Activated B cell treated with CpG ODN at 0.5 μM for 24 hours (primary cell): ENCODE data around the gene ZNG1F. TPM values are rescaled to one million over a fixed set of nuclear protein-coding genes. Genes with fewer than 3 reads are reported as not detected.
A peak's percentile ranks its signal among the peaks of the same experiment; 100 is the strongest.
"Not testable (repeated sequence)": the region's sequence is repeated elsewhere in the genome, so short reads cannot be mapped to it uniquely, and the experiment has no call there.

Experiments used
- ATAC-seq: fragments of 200-7000 bp; cut with Tn5 transposase; one replicate; pipeline ENCODE4 v1.10.0; 2021; ENCODE audit warnings: low read depth, mild to moderate bottlenecking, moderate library complexity
- CTCF ChIA-PET: fragments of 350-600 bp; sonication (Branson Sonifier 250); formaldehyde crosslinking; loops from one replicate; lab custom pipeline; 2021; ENCODE audit warnings: antibody characterized with exemption; lab: Charles Lee
- POLR2A ChIA-PET: fragments of 350-600 bp; sonication (Branson Sonifier 250); formaldehyde crosslinking; loops from one replicate; lab custom pipeline; 2021; ENCODE audit warnings: antibody characterized with exemption; lab: Charles Lee
- DNase-seq: peaks from one replicate; pipeline ENCODE4 v3.0.0; 2022
- H3K27ac Mint-ChIP-seq: one replicate; pipeline ENCODE4 v1.8.0; 2020; ENCODE audit warnings: mixed read lengths
- H3K27me3 Mint-ChIP-seq: one replicate; pipeline ENCODE4 v1.8.0; 2021; ENCODE audit warnings: mixed read lengths
- H3K36me3 Mint-ChIP-seq: one replicate; pipeline ENCODE4 v1.8.0; 2021; ENCODE audit warnings: low read depth, mixed read lengths
- H3K4me1 Mint-ChIP-seq: one replicate; pipeline ENCODE4 v1.8.0; 2021; ENCODE audit warnings: mixed read lengths
- H3K4me3 Mint-ChIP-seq: one replicate; pipeline ENCODE4 v1.8.0; 2020; ENCODE audit warnings: mild to moderate bottlenecking, mixed read lengths
- H3K9me3 Mint-ChIP-seq: one replicate; pipeline ENCODE4 v1.8.0; 2020; ENCODE audit warnings: mixed read lengths
- intact Hi-C: fragments of 100-400 bp; cut with micrococcal nuclease; formaldehyde crosslinking; loops from one replicate; pipeline ENCODE4 v1.15.1; 2024
- total RNA-seq: library from RNA; stranded (reverse); gene quantifications from 2 replicates; pipeline ENCODE4 v1.2.3, GENCODE V29; 2022

The ZNG1F gene
- total RNA-seq, 1 donor from 2014 or later = 17.7 TPM

DNA sequence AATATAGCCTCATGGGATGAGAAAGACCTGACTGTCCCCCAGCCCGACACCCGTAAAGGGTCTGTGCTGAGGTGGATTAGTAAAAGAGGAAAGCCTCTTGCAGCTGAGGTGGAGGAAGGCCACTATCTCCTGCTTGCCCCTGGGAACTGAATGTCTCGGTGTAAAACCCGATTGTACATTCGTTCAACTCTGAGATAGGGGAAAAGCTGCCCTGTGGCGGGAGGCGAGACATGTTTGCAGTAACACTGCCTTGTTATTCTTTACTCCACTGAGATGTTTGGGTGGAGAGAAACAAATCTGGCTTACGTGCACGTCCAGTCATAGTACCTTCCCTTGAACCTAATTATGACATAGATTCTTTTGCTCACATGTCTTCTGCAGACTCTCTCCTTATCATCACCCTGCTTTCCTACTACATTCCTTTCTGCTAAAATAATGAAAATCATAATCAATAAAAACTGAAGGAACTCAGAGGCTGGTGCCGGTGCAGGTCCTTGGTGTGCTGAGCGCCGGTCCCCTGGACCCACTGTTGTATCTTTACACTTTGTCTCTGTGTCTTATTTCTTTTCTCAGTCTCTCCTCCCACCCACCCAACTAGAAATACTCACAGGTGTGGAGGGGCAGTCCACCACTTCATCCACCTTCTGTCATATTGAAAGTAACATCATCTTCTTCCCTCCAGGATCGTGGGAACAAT lies 83.4 kb downstream of the ZNG1F start:
- CTCF ChIA-PET, H3K27ac Mint-ChIP-seq, intact Hi-C loops, DNase-seq, H3K9me3 Mint-ChIP-seq, H3K36me3 Mint-ChIP-seq, H3K4me1 Mint-ChIP-seq, POLR2A ChIA-PET, H3K4me3 Mint-ChIP-seq, ATAC-seq, H3K27me3 Mint-ChIP-seq: not testable (repeated sequence)

DNA sequence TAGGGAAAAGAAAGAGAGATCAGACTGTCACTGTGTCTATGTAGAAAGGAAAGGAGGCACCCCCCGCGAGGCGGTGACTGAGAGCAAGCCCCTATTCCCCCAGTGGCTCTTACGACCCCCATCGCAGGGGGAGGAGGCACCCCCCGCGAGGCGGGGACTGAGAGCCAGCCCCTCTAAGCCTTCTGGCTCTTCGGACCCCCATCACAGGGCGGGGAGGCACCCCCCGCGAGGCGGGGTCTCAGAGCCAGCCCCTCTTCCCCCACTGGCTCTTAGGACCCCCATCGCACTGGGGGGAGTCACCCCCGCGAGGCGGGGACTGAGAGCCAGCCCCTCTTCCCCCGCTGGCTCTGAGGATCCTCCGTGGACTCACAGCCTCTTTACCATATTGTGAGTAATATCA lies 84.6 kb downstream of the ZNG1F start:
- H3K27ac Mint-ChIP-seq, DNase-seq, H3K36me3 Mint-ChIP-seq, ATAC-seq, intact Hi-C loops, H3K27me3 Mint-ChIP-seq, H3K4me1 Mint-ChIP-seq, H3K9me3 Mint-ChIP-seq, H3K4me3 Mint-ChIP-seq, CTCF ChIA-PET, POLR2A ChIA-PET: not testable (repeated sequence)

DNA sequence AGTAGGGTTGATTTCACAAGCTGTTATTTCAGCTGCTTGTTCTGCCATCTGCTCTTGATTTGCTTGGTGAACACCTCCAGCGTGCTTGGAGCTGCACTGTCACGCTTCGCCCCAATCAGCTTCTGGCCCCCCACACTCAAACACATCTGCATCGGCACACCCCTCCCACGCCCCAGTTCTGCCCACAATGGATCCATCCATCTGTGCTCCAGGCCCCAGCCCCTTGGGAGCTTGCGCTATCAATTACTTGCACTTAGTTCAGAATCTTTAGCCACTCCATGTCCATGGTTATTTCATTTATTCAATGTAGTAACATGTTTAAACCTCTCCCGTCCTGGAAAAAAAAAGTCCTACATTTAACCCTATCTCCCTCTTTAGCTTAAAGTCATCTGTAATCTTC lies 88.6 kb downstream of the ZNG1F start:
- intact Hi-C loops, CTCF ChIA-PET, POLR2A ChIA-PET, H3K4me3 Mint-ChIP-seq, DNase-seq, ATAC-seq, H3K9me3 Mint-ChIP-seq, H3K27ac Mint-ChIP-seq, H3K27me3 Mint-ChIP-seq, H3K4me1 Mint-ChIP-seq, H3K36me3 Mint-ChIP-seq: not testable (repeated sequence)

DNA sequence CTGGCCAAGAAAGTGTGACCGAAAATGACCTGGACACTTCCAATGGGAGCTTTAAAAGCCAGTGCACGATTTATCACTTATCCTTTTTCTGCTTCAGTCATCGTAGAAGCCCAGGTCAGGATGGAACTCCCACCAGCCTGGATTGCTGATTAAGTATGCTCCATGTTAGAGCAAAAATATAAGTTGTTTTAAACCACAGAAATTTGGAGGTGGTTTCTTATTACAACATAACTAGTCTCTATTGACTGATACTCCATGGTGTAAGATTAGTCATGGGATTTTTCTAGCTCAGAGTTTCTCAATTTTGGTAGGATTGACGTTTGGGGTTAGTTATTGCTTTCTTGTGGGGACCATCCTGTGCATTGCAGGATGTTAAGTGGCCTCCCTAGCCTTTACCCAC lies 90.4 kb downstream of the ZNG1F start:
- ATAC-seq, CTCF ChIA-PET: not testable (repeated sequence)

GRCh38 chr9:41095060-41095459 lies 94.1 kb downstream of the ZNG1F start:
- DNase-seq, H3K27ac Mint-ChIP-seq, ATAC-seq, H3K9me3 Mint-ChIP-seq, H3K36me3 Mint-ChIP-seq, POLR2A ChIA-PET, H3K27me3 Mint-ChIP-seq, H3K4me3 Mint-ChIP-seq, intact Hi-C loops, H3K4me1 Mint-ChIP-seq, CTCF ChIA-PET: not testable (repeated sequence)

More for the DNA sequence above, 90.4 kb downstream of the ZNG1F start:
- H3K36me3 Mint-ChIP-seq, intact Hi-C loops, H3K27ac Mint-ChIP-seq, H3K27me3 Mint-ChIP-seq, H3K4me3 Mint-ChIP-seq, H3K4me1 Mint-ChIP-seq, POLR2A ChIA-PET, H3K9me3 Mint-ChIP-seq, DNase-seq: not testable (repeated sequence)

- H3K27ac Mint-ChIP-seq, ATAC-seq, POLR2A ChIA-PET, H3K27me3 Mint-ChIP-seq, H3K4me3 Mint-ChIP-seq, CTCF ChIA-PET, H3K36me3 Mint-ChIP-seq, H3K4me1 Mint-ChIP-seq, DNase-seq, intact Hi-C loops, H3K9me3 Mint-ChIP-seq: not testable (repeated sequence)
Observed at GRCh38 chr9:41094010-41094773, 94.9 kb downstream of the ZNG1F start.

GRCh38 chr9:41090922-41091321 lies 98.2 kb downstream of the ZNG1F start:
- ATAC-seq, H3K27me3 Mint-ChIP-seq, DNase-seq, H3K4me3 Mint-ChIP-seq, CTCF ChIA-PET, POLR2A ChIA-PET, H3K36me3 Mint-ChIP-seq, intact Hi-C loops, H3K9me3 Mint-ChIP-seq, H3K27ac Mint-ChIP-seq, H3K4me1 Mint-ChIP-seq: not testable (repeated sequence)

GRCh38 chr9:41090386-41090785 lies 98.7 kb downstream of the ZNG1F start:
- H3K4me3 Mint-ChIP-seq, H3K36me3 Mint-ChIP-seq, H3K27me3 Mint-ChIP-seq, H3K9me3 Mint-ChIP-seq, H3K27ac Mint-ChIP-seq, DNase-seq, POLR2A ChIA-PET, CTCF ChIA-PET, ATAC-seq, intact Hi-C loops, H3K4me1 Mint-ChIP-seq: not testable (repeated sequence)

DNA sequence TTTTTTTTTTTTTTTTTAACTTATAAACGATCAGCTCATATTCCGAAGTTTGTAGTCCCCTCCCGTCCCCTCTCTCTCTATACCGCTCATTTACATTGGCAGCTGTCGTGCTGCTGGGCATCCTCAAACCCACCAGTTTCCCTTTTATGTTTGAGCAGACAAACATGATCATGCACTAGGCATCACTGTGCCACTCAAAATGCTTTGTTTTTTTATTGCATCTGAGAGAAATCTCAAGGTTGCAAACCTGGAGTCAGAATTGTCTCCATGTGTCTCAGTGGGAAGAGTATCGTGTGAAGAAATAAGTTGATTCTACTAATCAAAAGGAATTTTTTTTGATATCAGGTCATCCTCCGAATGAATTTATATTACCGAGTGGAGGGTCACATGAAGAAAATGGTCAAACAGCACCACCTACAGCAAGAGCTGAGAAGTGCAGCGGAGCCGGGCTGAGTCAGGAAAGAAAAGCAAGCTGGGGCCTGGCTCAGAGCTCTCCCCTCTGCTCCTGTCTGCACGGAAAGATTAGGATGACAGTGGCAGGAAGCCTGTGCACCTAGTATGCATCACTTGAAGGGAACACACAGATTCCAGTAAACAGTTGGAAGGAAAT lies 100.6 kb downstream of the ZNG1F start:
- H3K4me1 Mint-ChIP-seq, H3K36me3 Mint-ChIP-seq, intact Hi-C loops, POLR2A ChIA-PET, H3K27me3 Mint-ChIP-seq, CTCF ChIA-PET, H3K27ac Mint-ChIP-seq, DNase-seq, H3K9me3 Mint-ChIP-seq, H3K4me3 Mint-ChIP-seq: not testable (repeated sequence)
- peak; percentile 93 for ATAC-seq

GRCh38 chr9:41087929-41088328 lies 101.2 kb downstream of the ZNG1F start:
- POLR2A ChIA-PET, H3K27me3 Mint-ChIP-seq, CTCF ChIA-PET, H3K4me1 Mint-ChIP-seq, DNase-seq, H3K4me3 Mint-ChIP-seq, H3K36me3 Mint-ChIP-seq, ATAC-seq, H3K27ac Mint-ChIP-seq, intact Hi-C loops, H3K9me3 Mint-ChIP-seq: not testable (repeated sequence)

DNA sequence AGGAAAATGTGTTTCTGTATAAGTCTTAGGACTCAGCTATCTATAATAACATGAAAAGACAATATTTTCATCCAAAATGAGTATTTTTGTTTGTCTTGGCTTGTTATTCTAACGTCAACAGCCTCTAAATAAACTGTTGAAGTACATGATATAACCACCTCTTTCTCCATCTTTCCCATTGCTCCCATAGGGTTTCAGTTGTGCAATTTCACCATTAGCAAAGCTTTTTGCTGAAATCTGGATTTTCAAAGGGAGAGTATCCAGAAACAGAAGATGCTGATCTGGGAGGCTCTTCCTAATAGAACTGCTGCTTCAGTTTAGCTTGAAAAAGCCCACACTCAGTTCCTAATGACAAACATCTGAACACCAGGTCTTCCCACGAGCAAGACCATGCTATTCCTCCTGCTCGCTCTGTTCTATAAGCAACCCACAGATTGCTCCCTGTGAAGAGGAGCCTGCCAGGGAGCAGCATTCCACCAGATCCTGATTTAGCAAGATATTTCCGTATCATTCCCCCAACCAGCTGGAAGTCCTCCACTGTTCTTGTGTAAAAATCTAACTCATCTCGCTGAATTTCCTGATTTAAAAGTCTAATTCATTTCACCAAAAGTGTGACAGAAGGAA lies 101.8 kb downstream of the ZNG1F start:
- H3K9me3 Mint-ChIP-seq, intact Hi-C loops, H3K27ac Mint-ChIP-seq, ATAC-seq, H3K4me3 Mint-ChIP-seq, DNase-seq, POLR2A ChIA-PET, H3K4me1 Mint-ChIP-seq, H3K36me3 Mint-ChIP-seq, CTCF ChIA-PET: not testable (repeated sequence)
- H3K27me3 Mint-ChIP-seq = peaks cover 11% of the 10 kb centered on the region

- H3K36me3 Mint-ChIP-seq, DNase-seq, H3K27ac Mint-ChIP-seq, intact Hi-C loops, CTCF ChIA-PET, H3K4me1 Mint-ChIP-seq, ATAC-seq, H3K4me3 Mint-ChIP-seq, H3K9me3 Mint-ChIP-seq, POLR2A ChIA-PET: not testable (repeated sequence)
- H3K27me3 Mint-ChIP-seq = peaks cover 13% of the 10 kb centered on the region
Observed at GRCh38 chr9:41086685-41087084, 102.4 kb downstream of the ZNG1F start.
